GM18511 (cell line): ENCODE measurements around the gene PIP4P1.
"Not testable (repeated sequence)": the region's sequence is repeated elsewhere in the genome, so short reads cannot be mapped to it uniquely, and the experiment has no call there.

ENCODE experiments used
- ATAC-seq: cut with Tn5 transposase; IDR thresholded peaks from one replicate; pipeline ENCODE4 v1.9.1; 2021; ENCODE audit warnings: mild to moderate bottlenecking, moderate library complexity; ENCODE audit not compliant: unreplicated experiment

PIP4P1 gene

DNA sequence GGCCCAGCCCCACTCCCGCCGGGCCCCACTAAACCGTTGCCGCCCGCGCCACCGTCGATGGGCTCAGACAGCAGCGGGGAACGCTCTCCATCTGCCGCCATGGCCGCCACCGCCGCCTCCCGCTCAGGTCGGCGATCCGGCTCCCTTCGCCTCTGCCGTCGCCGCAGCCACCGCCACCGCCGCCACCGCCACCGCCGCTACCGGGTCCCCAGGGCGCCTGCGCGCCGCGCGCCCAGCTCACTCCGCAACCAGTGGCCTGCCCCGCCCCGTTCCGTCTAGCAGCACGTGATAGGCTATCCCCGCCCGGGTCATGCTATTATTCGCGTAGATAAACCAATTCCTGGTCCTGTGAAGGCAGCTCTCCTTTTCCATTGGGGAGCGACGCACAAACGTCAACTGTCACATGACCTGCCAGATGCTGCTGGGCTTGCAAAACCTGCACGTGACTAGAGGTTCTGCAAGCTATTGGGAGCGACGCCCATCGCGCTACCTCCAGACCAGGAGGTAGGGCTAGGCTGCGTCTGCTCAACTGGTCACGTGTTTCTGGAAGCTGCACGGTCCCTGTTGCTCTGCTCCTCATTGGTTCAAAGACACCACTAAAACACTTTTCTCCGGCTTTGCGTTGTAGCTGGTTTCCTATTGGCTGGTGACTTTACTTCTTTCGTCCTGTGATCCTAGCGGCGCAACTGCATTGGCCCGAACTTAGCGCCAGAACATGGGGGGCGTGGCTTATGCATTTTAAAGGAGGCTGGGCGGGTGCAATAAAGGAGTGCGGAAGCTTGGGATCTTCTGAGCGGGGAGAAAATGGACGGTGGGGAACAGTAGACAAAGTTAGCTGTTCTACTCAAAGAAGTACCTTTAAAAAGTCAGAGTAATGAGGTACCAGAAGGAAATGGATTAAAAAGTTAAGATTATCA, at the start of gene PIP4P1:
TSS of gene PIP4P1 (minus strand) at position 210 of the 917 bp plus-strand sequence. CDS start at position 101, 109 bp downstream.
- peak; percentile 95 for ATAC-seq

GRCh38 chr14:20508367-20508766, 47.1 kb upstream of the PIP4P1 start:
- ATAC-seq, result no peak

DNA sequence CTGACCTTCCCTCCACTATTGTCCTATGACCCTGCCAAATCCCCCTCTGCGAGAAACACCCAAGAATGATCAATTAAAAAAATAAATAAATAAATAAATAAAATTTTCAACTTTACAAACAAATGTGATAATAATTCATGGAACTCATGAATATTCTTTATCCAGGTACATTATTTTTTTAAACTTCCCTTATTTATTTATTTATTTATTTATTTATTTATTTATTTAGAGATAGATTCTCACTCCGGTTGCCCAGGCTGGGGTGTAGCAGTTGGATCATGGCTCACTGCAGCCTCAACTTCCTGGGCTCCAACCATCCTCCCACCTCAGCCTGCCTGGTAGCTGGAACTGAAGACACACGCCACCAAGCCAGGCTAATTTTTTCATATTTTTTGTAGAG, 46.3 kb upstream of the PIP4P1 start:
- not testable (repeated sequence) for ATAC-seq

GRCh38 chr14:20506752-20507151, 45.5 kb upstream of the PIP4P1 start:
- ATAC-seq, result not testable (repeated sequence)

GRCh38 chr14:20506276-20506675, 45.0 kb upstream of the PIP4P1 start:
- ATAC-seq, result not testable (repeated sequence)

DNA sequence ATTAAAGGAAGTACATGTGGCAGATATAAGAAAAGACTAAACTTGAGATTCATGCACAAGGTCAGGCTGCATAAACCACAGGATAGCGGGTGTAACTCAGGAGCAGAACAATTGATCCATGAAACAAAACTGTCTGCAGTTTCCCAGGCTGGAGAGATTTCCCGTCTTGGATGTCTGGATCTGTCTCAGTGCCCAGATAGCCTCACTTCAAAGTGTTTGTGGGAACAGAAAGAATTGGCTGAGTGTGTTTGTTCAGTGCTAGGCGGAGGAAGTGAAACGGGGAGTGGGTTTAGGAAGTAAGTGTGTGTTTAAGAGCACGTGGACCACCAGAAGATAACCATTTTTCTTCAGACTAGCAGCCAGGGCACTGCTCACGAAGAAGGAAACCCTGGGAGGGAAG, 42.7 kb upstream of the PIP4P1 start:
- ATAC-seq, result no peak

- no peak for ATAC-seq
Observed at GRCh38 chr14:20501346-20501745, 40.1 kb upstream of the PIP4P1 start.

DNA sequence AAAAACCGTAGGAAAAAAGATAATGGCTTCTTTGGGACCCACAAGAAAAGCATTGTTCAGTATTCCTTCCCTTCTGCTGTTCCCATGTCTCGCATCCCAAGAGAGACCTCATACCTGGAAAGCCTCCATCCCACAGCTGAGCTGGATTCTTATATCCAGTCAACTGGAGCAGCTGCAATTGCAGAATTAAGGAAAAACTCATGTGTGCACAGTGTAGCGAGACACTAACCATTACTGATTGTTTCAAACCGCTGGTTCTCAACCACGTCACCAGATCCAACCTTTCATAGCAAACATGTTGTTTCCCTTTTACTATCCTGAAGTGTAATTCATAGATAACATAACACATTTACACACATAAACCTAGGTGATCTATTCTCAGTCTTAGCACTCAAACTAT, 38.6 kb upstream of the PIP4P1 start:
- ATAC-seq, result no peak

- no peak for ATAC-seq
Observed at GRCh38 chr14:20499108-20499507, 37.9 kb upstream of the PIP4P1 start.

DNA sequence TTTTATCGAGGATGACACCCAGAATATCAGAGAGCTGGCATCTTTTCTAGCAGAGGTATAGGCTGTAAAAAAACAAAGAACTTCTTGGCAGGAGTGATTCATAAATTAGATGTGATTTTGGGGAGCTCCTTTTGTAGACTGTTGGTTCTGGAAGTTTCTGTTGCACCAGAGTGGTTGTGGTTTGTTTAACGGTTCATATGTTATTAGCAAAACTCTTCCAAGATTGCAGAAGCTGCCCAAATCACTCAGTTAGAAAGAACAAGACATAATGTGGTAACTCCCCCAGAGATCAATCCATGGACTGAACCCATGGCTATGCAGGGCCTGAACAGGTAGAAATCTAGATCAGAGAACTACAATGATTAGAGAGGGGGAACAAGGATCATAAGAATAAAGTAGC, 37.4 kb upstream of the PIP4P1 start:
- ATAC-seq, result no peak

GRCh38 chr14:20494935-20495766, 33.9 kb upstream of the PIP4P1 start:
- no peak for ATAC-seq

- ATAC-seq, result no peak
Observed at GRCh38 chr14:20493634-20494033, 32.4 kb upstream of the PIP4P1 start.

- ATAC-seq, result no peak
Observed at GRCh38 chr14:20492486-20492885, 31.3 kb upstream of the PIP4P1 start.

GRCh38 chr14:20490563-20490962, 29.3 kb upstream of the PIP4P1 start:
- ATAC-seq, result no peak

GRCh38 chr14:20489093-20489994, 28.1 kb upstream of the PIP4P1 start:
- peak; percentile 44 for ATAC-seq

- ATAC-seq, result no peak
Observed at GRCh38 chr14:20487396-20487725, 26.1 kb upstream of the PIP4P1 start.

- no peak for ATAC-seq
Observed at GRCh38 chr14:20486684-20487395, 25.6 kb upstream of the PIP4P1 start.

GRCh38 chr14:20485900-20486299, 24.7 kb upstream of the PIP4P1 start:
- no peak for ATAC-seq

GRCh38 chr14:20482382-20482781, 21.1 kb upstream of the PIP4P1 start:
- no peak for ATAC-seq

DNA sequence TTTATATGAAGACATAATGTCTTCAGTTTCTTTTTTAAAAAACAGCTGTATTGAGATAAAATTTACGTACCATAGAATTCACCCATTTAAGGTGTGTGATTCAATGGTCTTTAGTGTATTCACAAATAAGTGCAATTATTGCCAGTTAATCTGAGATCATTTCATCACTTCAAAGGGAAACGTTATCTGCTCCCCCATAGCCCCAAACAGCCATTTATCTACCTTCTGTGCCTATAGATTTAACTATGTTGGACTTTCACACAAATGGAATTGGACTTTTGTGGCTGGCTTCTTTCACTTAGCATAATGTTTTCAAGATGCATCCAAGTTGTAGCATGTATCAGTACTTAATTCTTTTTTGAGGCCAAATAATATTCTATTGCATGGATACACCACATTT, 17.7 kb upstream of the PIP4P1 start:
- ATAC-seq, result no peak
